ENCODE data around the gene ZNF697.
"Not testable (repeated sequence)": the region's sequence is repeated elsewhere in the genome, so short reads cannot be mapped to it uniquely, and the experiment has no call there.

GRCh38 chr1:119608816-119609215 lies 39.2 kb downstream of the ZNF697 start:
- TF ChIP-seq, protein P1, sequence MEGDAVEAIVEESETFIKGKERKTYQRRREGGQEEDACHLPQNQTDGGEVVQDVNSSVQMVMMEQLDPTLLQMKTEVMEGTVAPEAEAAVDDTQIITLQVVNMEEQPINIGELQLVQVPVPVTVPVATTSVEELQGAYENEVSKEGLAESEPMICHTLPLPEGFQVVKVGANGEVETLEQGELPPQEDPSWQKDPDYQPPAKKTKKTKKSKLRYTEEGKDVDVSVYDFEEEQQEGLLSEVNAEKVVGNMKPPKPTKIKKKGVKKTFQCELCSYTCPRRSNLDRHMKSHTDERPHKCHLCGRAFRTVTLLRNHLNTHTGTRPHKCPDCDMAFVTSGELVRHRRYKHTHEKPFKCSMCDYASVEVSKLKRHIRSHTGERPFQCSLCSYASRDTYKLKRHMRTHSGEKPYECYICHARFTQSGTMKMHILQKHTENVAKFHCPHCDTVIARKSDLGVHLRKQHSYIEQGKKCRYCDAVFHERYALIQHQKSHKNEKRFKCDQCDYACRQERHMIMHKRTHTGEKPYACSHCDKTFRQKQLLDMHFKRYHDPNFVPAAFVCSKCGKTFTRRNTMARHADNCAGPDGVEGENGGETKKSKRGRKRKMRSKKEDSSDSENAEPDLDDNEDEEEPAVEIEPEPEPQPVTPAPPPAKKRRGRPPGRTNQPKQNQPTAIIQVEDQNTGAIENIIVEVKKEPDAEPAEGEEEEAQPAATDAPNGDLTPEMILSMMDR (IDR thresholded peaks at IDR 0.05), result not testable (repeated sequence)
- not testable (repeated sequence) for TF ChIP-seq EP300 (IDR thresholded peaks at IDR 0.05; ENCODE audit: low read depth)

All from transverse colon (tissue), 3 donors.